ENCODE results near the gene CPED1. TPM values are rescaled to one million over a fixed set of nuclear protein-coding genes. Genes with fewer than 3 reads are reported as not detected.

The CPED1 gene
- total RNA-seq, 1 experiment from 2014 or later: 0.44 TPM

DNA sequence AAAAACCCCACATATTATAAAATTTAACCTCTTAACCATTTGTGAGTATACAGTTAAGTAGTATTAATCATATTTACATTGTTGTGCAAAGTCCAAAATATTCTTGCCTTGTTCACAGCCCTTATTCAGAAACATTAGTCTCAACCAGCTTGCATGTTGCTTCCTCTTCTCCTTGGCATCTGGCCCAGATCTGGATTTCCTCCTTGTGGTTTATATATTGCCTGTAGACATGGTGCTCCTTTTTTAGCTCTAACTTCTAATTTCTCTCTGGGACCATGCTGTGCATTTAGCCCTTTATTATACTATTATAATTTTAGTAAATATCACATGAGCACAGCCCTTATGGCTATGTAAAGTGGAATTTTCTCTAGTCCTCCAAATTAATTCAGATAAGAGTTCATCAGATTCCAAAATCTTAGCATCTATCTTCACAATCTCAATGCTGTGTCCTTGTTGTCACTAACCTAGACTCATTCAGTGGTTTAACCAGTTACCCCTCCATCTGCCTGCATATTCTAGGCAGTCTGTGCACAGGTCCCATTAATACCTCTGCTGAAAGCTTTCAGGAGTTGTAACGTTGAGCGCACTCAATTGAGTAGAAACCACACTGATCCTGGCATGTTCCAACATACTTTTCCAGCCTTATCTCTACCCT is 7.9 kb downstream of the CPED1 start:
- H3K27me3 Mint-ChIP-seq (ENCODE audit: low read depth): no peaks in the 10 kb centered on the region
- no peak overlapping the region for H3K27ac Mint-ChIP-seq
- H3K4me3 Mint-ChIP-seq: no peak overlapping the region
- DNase-seq (ENCODE audit: low spot score): no peak
- CTCF ChIA-PET: no interaction called here
- peaks cover 9% of the 10 kb centered on the region for H3K4me1 Mint-ChIP-seq
- POLR2A ChIA-PET: no interaction called here
- H3K36me3 Mint-ChIP-seq: no peaks in the 10 kb centered on the region
- TF ChIP-seq, protein P1, sequence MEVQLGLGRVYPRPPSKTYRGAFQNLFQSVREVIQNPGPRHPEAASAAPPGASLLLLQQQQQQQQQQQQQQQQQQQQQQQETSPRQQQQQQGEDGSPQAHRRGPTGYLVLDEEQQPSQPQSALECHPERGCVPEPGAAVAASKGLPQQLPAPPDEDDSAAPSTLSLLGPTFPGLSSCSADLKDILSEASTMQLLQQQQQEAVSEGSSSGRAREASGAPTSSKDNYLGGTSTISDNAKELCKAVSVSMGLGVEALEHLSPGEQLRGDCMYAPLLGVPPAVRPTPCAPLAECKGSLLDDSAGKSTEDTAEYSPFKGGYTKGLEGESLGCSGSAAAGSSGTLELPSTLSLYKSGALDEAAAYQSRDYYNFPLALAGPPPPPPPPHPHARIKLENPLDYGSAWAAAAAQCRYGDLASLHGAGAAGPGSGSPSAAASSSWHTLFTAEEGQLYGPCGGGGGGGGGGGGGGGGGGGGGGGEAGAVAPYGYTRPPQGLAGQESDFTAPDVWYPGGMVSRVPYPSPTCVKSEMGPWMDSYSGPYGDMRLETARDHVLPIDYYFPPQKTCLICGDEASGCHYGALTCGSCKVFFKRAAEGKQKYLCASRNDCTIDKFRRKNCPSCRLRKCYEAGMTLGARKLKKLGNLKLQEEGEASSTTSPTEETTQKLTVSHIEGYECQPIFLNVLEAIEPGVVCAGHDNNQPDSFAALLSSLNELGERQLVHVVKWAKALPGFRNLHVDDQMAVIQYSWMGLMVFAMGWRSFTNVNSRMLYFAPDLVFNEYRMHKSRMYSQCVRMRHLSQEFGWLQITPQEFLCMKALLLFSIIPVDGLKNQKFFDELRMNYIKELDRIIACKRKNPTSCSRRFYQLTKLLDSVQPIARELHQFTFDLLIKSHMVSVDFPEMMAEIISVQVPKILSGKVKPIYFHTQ (CRISPR knock-in tag; IDR thresholded peaks at IDR 0.05): no peak
- TF ChIP-seq, protein P2, sequence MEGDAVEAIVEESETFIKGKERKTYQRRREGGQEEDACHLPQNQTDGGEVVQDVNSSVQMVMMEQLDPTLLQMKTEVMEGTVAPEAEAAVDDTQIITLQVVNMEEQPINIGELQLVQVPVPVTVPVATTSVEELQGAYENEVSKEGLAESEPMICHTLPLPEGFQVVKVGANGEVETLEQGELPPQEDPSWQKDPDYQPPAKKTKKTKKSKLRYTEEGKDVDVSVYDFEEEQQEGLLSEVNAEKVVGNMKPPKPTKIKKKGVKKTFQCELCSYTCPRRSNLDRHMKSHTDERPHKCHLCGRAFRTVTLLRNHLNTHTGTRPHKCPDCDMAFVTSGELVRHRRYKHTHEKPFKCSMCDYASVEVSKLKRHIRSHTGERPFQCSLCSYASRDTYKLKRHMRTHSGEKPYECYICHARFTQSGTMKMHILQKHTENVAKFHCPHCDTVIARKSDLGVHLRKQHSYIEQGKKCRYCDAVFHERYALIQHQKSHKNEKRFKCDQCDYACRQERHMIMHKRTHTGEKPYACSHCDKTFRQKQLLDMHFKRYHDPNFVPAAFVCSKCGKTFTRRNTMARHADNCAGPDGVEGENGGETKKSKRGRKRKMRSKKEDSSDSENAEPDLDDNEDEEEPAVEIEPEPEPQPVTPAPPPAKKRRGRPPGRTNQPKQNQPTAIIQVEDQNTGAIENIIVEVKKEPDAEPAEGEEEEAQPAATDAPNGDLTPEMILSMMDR (IDR thresholded peaks at IDR 0.05): no peak
- TF ChIP-seq SMAD4 (CRISPR knock-in tag; IDR thresholded peaks at IDR 0.05): no peak
- no peak for TF ChIP-seq GRHL2 (CRISPR knock-in tag; IDR thresholded peaks at IDR 0.05; ENCODE audit: insufficient replicate concordance, severe bottlenecking)
- no peak for TF ChIP-seq RORB (CRISPR knock-in tag; IDR thresholded peaks at IDR 0.05)
- no peak for ATAC-seq
- no peaks in the 10 kb centered on the region for H3K9me3 Mint-ChIP-seq

DNA sequence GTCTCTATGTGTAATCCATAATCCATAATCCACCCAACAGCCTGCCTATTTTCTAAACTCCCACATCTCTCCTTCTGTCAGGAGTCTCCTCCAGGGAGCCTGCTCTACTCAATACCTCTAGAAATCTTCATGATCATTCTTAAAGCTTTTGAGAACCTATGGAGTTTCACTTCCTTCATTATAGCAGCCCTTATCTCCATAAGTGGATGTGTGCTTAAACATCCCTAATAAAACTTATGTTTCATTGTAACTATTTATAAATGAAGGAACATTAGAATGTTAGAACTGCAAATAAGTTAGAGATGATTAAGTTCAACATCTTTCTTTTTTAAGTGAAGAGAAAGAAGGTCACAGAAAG is 8.5 kb downstream of the CPED1 start:
- Mint-ChIP-seq H3K4me1 (peaks cover 9% of the 10 kb centered on the region), H3K27me3 (ENCODE audit: low read depth) (no peaks in the 10 kb centered on the region), H3K4me3 (no peak overlapping the region), H3K9me3 (no peaks in the 10 kb centered on the region), H3K27ac (no peak overlapping the region), H3K36me3 (no peaks in the 10 kb centered on the region)
- ChIA-PET POLR2A (no interaction called here), CTCF (no interaction called here)
- TF ChIP-seq, protein P3, sequence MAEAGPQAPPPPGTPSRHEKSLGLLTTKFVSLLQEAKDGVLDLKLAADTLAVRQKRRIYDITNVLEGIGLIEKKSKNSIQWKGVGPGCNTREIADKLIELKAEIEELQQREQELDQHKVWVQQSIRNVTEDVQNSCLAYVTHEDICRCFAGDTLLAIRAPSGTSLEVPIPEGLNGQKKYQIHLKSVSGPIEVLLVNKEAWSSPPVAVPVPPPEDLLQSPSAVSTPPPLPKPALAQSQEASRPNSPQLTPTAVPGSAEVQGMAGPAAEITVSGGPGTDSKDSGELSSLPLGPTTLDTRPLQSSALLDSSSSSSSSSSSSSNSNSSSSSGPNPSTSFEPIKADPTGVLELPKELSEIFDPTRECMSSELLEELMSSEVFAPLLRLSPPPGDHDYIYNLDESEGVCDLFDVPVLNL (CRISPR knock-in tag; IDR thresholded peaks at IDR 0.05; ENCODE audit: borderline replicate concordance, low read depth): no peak
- TF ChIP-seq CBFB (CRISPR knock-in tag; IDR thresholded peaks at IDR 0.05; ENCODE audit: low read depth) (no peak), NR3C1 (CRISPR knock-in tag; conservative IDR thresholded peaks at IDR 0.05; ENCODE audit: low read depth) (no peak), JUN (CRISPR knock-in tag; IDR thresholded peaks at IDR 0.05) (no peak), ZNF219 (CRISPR knock-in tag; IDR thresholded peaks at IDR 0.05; ENCODE audit: borderline replicate concordance) (no peak), SMAD4 (CRISPR knock-in tag; IDR thresholded peaks at IDR 0.05) (no peak), ZNF416 (CRISPR knock-in tag; IDR thresholded peaks at IDR 0.05) (no peak)
- TF ChIP-seq, protein P4, sequence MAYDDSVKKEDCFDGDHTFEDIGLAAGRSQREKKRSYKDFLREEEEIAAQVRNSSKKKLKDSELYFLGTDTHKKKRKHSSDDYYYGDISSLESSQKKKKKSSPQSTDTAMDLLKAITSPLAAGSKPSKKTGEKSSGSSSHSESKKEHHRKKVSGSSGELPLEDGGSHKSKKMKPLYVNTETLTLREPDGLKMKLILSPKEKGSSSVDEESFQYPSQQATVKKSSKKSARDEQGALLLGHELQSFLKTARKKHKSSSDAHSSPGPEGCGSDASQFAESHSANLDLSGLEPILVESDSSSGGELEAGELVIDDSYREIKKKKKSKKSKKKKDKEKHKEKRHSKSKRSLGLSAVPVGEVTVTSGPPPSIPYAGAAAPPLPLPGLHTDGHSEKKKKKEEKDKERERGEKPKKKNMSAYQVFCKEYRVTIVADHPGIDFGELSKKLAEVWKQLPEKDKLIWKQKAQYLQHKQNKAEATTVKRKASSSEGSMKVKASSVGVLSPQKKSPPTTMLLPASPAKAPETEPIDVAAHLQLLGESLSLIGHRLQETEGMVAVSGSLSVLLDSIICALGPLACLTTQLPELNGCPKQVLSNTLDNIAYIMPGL (CRISPR knock-in tag; IDR thresholded peaks at IDR 0.05): no peak
- TF ChIP-seq, protein P2 (IDR thresholded peaks at IDR 0.05): no peak
- DNase-seq (ENCODE audit: low spot score) (no peak), ATAC-seq (no peak)

All from WTC11 (cell line).